Neural cell (in vitro differentiated cells): ENCODE measurements around the gene SLC9A2. TPM values are rescaled to one million over a fixed set of nuclear protein-coding genes. Genes with fewer than 3 reads are reported as not detected.

ENCODE experiments used
- H2AFZ ChIP-seq: fragments of 200-600, 300-800 bp; sonication (generic), shearing (Covaris generic); 2 replicates; pipeline ENCODE4 v1.6.0; 2014; ENCODE audit warnings: low read depth, mild to moderate bottlenecking, antibody characterized with exemption, low read length, moderate library complexity
- H3F3A ChIP-seq: fragments of 200-600 bp; shearing (Covaris generic); 2 replicates; pipeline ENCODE4 v1.6.1; 2016; ENCODE audit warnings: mild to moderate bottlenecking, moderate library complexity, mixed read lengths, antibody characterized with exemption, low read length; ENCODE audit not compliant: insufficient read depth, poor library complexity, severe bottlenecking
- H3K27ac ChIP-seq: fragments of 200-600, 300-800 bp; sonication (generic), shearing (Covaris generic); 2 replicates; pipeline ENCODE4 v1.5.1; 2014; ENCODE audit warnings: mild to moderate bottlenecking, low read length, moderate library complexity
- H3K27me3 ChIP-seq: fragments of 300-800, 200-600 bp; sonication (generic), shearing (Covaris generic); 2 replicates; pipeline ENCODE4 v1.6.0; 2014; ENCODE audit warnings: mild to moderate bottlenecking, low read depth, low read length, moderate library complexity; ENCODE audit not compliant: insufficient read depth
- H3K36me3 ChIP-seq: fragments of 300-800, 200-600 bp; sonication (generic), shearing (Covaris generic); 2 replicates; pipeline ENCODE4 v1.5.1; 2014; ENCODE audit warnings: mild to moderate bottlenecking, antibody characterized with exemption, low read length, moderate library complexity; ENCODE audit not compliant: insufficient read depth
- H3K4me2 ChIP-seq: fragments of 300-800, 200-600 bp; sonication (generic), shearing (Covaris generic); 2 replicates; pipeline ENCODE4 v1.6.0; 2014; ENCODE audit warnings: mild to moderate bottlenecking, low read length
- H3K4me3 ChIP-seq: fragments of 300-800, 200-600 bp; sonication (generic), shearing (Covaris generic); 2 replicates; pipeline ENCODE4 v1.5.1; 2014; ENCODE audit warnings: mild to moderate bottlenecking, low read length, moderate library complexity
- H3K79me2 ChIP-seq: fragments of 200-600 bp; shearing (Covaris generic); replicated peaks from 2 replicates; pipeline ENCODE4 v1.6.0; 2014; ENCODE audit warnings: mild to moderate bottlenecking, low read length, moderate library complexity; ENCODE audit not compliant: insufficient read depth
- H3K9ac ChIP-seq: fragments of 300-800, 200-600 bp; sonication (generic), shearing (Covaris generic); 2 replicates; pipeline ENCODE4 v1.6.1; 2016; ENCODE audit warnings: mild to moderate bottlenecking, low read length, mixed read lengths
- H3K9me2 ChIP-seq: fragments of 200-600 bp; shearing (Covaris generic); 2 replicates; pipeline ENCODE4 v1.6.1; 2016; ENCODE audit warnings: mild to moderate bottlenecking, low read length, mixed read lengths; ENCODE audit not compliant: insufficient read depth
- H3K9me3 ChIP-seq: fragments of 200-600, 300-800 bp; sonication (generic), shearing (Covaris generic); 2 replicates; pipeline ENCODE4 v1.6.1; 2016; ENCODE audit warnings: mild to moderate bottlenecking, mixed run types, low read length, moderate library complexity, mixed read lengths
- H4K20me1 ChIP-seq: fragments of 200-600 bp; shearing (Covaris generic); 2 replicates; pipeline ENCODE4 v1.6.1; 2016; ENCODE audit warnings: mild to moderate bottlenecking, mixed run types; ENCODE audit not compliant: insufficient read depth
- CTCF ChIP-seq: fragments of 450-650 bp; IDR thresholded peaks from 2 replicates; pipeline ENCODE4 v1.5.1; 2014; ENCODE audit warnings: antibody characterized with exemption, mild to moderate bottlenecking, moderate library complexity; ENCODE audit not compliant: poor library complexity, severe bottlenecking
- EP300 ChIP-seq: fragments of 450-650 bp; conservative IDR thresholded peaks from 2 replicates; pipeline ENCODE4 v1.6.1; 2014; ENCODE audit warnings: antibody characterized with exemption, mild to moderate bottlenecking, moderate library complexity; ENCODE audit not compliant: poor library complexity, severe bottlenecking
- EZH2 ChIP-seq: fragments of 200-600, 300-800 bp; shearing (Covaris generic), sonication (generic); IDR thresholded peaks from 2 replicates; pipeline ENCODE4 v1.6.1; 2014; ENCODE audit warnings: antibody characterized with exemption, low read length, borderline replicate concordance, mild to moderate bottlenecking; ENCODE audit not compliant: insufficient read depth, poor library complexity, severe bottlenecking
- MXI1 ChIP-seq: fragments of 450-650 bp; conservative IDR thresholded peaks from 2 replicates; pipeline ENCODE4 v1.6.1; 2014; ENCODE audit warnings: antibody characterized with exemption, mild to moderate bottlenecking; ENCODE audit not compliant: poor library complexity, severe bottlenecking
- POLR2AphosphoS5 ChIP-seq: IDR thresholded peaks from 2 replicates; pipeline ENCODE4 v1.6.1; 2012
- RAD21 ChIP-seq: fragments of 450-650 bp; conservative IDR thresholded peaks from 2 replicates; pipeline ENCODE4 v1.6.1; 2014; ENCODE audit warnings: antibody characterized with exemption, mild to moderate bottlenecking, moderate library complexity
- REST ChIP-seq: IDR thresholded peaks from 2 replicates; pipeline ENCODE4 v1.6.1; 2012; ENCODE audit warnings: borderline replicate concordance
- SMC3 ChIP-seq: fragments of 450-650 bp; conservative IDR thresholded peaks from 2 replicates; pipeline ENCODE4 v1.6.1; 2014; ENCODE audit warnings: antibody characterized with exemption, mild to moderate bottlenecking, moderate library complexity; ENCODE audit not compliant: poor library complexity
- TAF1 ChIP-seq: IDR thresholded peaks from 2 replicates; pipeline ENCODE4 v1.6.1; 2012; ENCODE audit warnings: low read depth
- polyA plus RNA-seq: library from polyadenylated mRNA; depleted of rRNA; stranded (reverse); fragments of >200 nt; gene quantifications from 2 replicates; pipeline ENCODE4 v1.2.3, GENCODE V29; 2014

The SLC9A2 gene
- polyA plus RNA-seq, 1 donor from 2014 or later = 0.09 TPM

DNA sequence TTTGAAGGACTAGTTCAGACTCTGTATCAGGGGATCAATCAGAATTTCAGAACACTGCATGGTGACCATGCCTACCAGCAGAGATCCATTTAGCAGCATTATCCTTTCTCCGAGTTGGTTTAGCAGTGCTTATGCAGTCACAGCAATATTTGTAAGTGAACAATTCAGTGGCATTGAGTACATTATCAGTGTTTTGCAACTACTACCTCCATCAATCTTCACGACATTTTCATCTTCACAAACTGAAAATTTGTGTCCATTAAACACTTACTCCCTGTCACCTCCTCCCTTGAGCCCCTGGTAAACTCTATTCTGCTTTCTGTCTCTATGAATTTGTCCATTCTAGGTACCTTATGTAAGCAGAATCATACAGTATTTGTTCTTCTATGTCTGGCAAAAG lies 20.1 kb downstream of the SLC9A2 start:
- no peak overlapping the region for H3K4me3 ChIP-seq
- H3F3A ChIP-seq = no peaks in the 10 kb centered on the region
- H3K9ac ChIP-seq = no peak overlapping the region
- H2AFZ ChIP-seq = no peak overlapping the region
- no peaks in the 10 kb centered on the region for H3K27me3 ChIP-seq
- H4K20me1 ChIP-seq = no peaks in the 10 kb centered on the region
- TF ChIP-seq EZH2 = no peak
- TF ChIP-seq MXI1 = no peak
- TF ChIP-seq CTCF = no peak
- no peak for TF ChIP-seq SMC3
- TF ChIP-seq RAD21 = no peak
- peak; percentile 60 for TF ChIP-seq POLR2AphosphoS5
- TF ChIP-seq EP300 = no peak
- no peaks in the 10 kb centered on the region for H3K36me3 ChIP-seq
- no peaks in the 10 kb centered on the region for H3K9me3 ChIP-seq
- no peak overlapping the region for H3K4me2 ChIP-seq
- no peaks in the 10 kb centered on the region for H3K79me2 ChIP-seq
- H3K9me2 ChIP-seq = no peaks in the 10 kb centered on the region
- H3K27ac ChIP-seq = no peak overlapping the region

DNA sequence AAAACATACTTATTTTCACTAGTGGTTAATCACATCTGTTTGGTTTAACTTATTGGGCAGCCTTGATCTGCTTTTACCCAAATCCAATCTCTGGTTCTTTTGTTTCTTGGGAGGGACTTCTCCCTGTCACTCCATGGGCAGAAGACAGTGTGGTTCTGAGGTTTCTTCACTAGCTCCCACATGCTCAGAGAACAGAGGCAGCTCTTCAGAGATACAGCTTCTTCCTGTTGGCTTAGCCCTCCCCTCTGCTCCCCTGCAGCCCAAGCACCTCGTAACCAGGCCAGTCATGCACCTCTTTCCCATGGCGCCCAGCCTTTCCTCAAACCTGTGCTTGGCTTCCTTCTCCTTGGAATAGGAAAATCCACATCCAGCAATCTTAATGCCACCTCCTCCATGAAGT lies 32.8 kb downstream of the SLC9A2 start:
- H3K27ac ChIP-seq = no peak overlapping the region
- no peaks in the 10 kb centered on the region for H3K27me3 ChIP-seq
- H3K9me2 ChIP-seq = no peaks in the 10 kb centered on the region
- H3K4me3 ChIP-seq = no peak overlapping the region
- no peak overlapping the region for H3K4me2 ChIP-seq
- H3F3A ChIP-seq = no peaks in the 10 kb centered on the region
- TF ChIP-seq RAD21 (no peak), REST (no peak), CTCF (no peak), POLR2AphosphoS5 (no peak), SMC3 (no peak), EP300 (no peak), MXI1 (no peak), TAF1 (no peak), EZH2 (no peak)
- H4K20me1 ChIP-seq = no peaks in the 10 kb centered on the region
- H3K36me3 ChIP-seq = no peaks in the 10 kb centered on the region
- H3K79me2 ChIP-seq = no peaks in the 10 kb centered on the region
- no peak overlapping the region for H3K9ac ChIP-seq
- no peaks in the 10 kb centered on the region for H3K9me3 ChIP-seq
- no peak overlapping the region for H2AFZ ChIP-seq
